ENCODE results near the gene XYLB.

XYLB gene

GRCh38 chr3:38454884-38455638, 108.5 kb downstream of the XYLB start:
- DNase-seq (ENCODE audit: low read depth), result no peak

GRCh38 chr3:38455639-38456430, 109.2 kb downstream of the XYLB start:
- DNase-seq (ENCODE audit: low read depth), result no peak

GRCh38 chr3:38457111-38458003, 110.8 kb downstream of the XYLB start:
- DNase-seq (ENCODE audit: low read depth), result no peak

- DNase-seq (ENCODE audit: low read depth), result peak; percentile 26
These were observed 112.4 kb downstream of the XYLB start for GRCh38 chr3:38458796-38459498.

GRCh38 chr3:38459499-38460048, 113.0 kb downstream of the XYLB start:
- DNase-seq (ENCODE audit: low read depth), result no peak

- no peak for DNase-seq (ENCODE audit: low read depth)
These were observed 114.0 kb downstream of the XYLB start for GRCh38 chr3:38460377-38461270.

Measured in fibroblast of the conjunctiva (primary cell).